Measurements from ENCODE around the gene PRDM4.
A peak's percentile ranks its signal among the peaks of the same experiment; 100 is the strongest.

PRDM4 gene

DNA sequence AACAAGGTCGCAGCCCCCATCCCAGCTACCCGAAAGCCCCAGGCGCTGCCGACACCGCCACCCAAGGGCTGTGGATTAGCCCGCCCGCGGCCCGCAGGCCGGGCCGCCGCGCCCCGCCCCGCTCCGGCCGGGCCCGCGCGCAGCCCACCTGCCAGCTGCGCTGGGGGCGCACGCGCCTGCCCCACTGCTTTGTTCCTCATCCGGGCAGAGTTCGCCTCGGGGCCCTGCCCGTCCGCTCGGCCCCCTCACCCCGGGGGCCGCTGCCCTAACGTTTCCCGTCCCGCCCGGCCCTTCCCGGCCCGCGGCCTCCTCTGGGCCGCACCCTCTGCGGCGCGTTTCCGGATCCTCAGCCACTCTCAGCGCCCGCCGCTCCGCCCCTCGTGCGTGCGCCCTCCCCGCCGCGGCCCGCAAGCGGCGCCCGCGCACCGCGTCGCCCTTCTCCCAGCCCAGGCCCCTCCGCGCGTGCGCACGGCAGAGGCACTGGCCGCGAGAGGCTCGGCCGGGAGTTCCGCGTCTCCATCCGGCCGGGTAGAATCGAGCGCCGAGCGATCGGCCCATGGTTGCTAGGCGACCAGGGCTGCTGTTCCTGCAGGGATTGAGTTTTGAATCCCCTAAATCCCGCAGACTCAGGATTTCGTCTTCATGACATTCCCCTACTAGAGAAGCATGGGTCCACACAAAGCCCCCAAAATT lies at the start of gene PRDM4:
Gene PRDM4, minus strand, starts transcription at position 329 of the 693 bp plus-strand sequence. CDS start 622 bp downstream, outside the sequence.
- peak; percentile 97 for DNase-seq

DNA sequence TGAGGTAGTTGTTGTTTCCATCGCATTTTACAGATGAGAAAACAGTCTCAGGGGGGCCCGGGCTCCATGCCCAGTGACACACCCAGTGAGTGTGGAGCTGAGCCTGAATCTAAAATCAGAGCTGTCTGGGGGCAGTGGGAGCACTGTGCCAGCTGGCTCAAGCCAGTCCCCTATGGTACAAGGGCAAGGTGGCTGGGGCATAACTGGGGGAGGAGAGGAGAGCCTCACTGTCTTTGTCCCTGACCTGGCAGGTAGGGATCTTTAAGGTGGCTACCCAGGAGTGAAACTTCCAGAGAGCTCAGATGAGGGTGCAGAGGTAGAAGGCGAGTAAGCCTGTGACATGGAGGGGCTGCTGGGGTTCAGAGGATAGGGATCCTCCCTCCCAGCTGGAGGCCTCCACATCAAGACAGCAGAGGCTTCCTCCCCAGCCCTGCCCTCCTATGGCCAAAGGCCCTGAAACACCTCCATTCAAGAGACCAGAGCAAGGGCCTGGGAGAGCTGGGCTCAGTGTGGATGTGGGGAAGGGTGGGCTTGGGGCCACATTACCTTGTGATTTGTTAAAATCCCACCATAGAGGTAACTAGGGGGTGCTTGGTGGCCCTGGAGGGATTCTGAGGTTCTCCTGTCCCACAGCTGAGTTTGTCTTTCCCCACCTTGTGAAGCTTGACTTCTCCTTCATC lies 46.7 kb upstream of the PRDM4 start:
- no peak for DNase-seq

DNA sequence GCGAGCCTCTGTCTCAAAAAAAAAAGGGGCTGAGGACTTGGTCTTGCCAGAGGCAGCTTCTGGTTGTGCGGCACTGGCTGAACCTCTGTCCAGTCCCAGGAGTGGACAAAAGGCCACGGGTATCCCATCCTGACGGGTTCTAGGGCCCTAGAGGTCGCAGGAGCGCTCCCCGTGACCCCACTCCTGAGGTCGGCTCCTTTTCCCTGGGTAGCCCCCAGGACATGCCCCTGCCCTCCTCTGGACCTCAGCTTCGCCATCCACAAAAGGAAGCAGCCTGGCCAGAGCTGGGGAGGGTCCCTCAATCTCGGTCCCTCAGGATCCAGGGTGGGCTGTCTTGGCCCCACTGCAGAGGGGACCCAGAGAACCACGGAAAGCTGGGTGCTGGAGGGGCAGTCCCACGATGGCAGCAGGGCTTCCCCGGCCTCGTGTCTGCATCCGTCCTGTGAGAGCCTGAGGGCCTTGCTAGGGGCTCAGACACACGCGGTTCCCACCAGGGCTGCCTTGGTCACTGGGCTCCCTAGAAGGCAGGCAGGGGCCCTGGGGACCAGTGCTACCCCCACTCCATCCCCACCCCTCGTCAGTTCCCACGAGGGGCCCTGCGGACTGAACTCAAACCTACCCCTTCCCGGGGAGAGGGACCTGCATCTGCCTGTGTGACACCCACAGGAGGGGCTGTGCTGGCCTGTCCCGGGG lies 44.7 kb upstream of the PRDM4 start:
- DNase-seq, result no peak

DNA sequence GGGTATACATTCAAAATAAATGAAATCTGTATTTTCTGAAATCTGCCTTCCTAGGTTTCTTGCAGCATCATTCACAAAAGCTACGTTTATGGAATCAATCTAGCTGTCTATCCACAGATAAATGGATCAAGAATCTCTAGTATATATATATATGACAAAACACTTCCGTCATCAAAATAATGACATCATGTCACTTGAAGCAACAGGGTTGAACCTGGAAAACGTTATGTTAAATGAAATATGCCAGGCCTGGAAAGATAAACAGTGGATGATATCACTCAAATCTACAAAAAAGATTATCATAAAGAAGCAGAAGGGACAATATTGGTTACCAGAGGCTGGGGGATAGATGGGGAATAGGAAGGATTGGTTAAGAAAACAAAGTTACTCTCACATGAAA lies 42.2 kb upstream of the PRDM4 start:
- no peak for DNase-seq

DNA sequence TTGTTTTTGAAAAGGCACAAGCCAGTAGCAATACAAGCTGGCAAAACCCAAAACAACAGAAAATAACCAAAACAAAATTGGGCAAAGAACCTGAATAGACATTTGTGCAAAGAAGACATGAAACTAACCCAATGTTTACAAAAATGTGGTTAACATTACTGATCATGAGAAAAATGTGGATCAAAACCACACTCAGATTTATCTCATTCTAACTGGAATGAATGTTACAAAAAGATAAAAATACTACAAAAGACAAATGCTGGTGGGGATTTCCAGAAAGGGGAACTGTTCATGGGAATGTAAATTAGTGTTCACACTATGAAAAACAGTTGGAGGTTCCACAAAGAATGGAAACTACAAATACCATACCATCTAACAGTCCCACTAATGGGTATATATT lies 40.2 kb upstream of the PRDM4 start:
- DNase-seq, result no peak

- DNase-seq, result no peak
These were observed 37.6 kb upstream of the PRDM4 start for GRCh38 chr12:107798580-107798979.

DNA sequence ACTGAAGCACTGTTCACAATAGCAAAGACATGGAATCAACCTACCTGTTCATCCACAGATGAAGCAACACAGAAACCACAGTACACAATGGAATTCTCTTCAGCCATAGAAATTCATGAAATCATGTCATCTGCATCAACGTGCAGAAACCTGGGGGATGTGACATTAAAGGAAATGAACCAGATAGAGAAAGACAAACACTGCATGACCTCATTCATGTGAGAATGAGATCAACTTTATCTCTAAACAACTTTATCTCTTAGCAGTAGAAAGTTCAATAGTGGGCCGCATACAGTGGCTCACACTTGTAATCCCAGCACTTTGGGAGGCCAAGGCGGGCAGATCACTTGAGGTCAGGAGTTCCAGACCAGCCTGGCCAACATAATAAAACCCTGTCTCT lies 33.5 kb upstream of the PRDM4 start:
- DNase-seq, result no peak

DNA sequence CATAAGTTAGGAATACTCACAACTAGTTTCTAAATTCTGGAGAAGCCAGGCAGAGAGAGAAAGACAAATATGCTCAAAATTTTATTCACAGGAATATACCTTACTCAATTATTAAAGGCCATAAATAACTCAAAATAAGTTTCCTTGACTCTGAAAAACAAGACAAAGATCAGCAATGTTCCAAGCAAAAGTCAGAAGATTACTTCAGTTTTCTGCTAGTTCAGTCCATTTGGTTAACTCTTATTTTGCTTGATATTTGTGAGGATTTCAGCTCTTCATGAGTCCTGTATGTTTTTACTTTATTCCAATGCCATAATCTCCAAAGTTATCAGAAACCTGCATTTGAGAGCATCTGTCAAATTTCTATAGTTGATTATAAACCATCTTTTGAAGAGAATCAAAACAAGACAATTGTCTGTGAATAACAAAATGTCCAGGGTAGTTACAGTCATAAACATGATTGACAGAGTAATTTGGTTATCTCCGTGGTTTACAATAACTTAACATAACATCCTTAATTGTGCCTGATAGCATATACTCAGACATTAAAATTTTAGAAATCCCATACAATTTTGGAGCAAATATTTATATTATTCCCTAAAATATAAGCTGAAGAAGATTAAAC lies 30.6 kb upstream of the PRDM4 start:
- no peak for DNase-seq

DNA sequence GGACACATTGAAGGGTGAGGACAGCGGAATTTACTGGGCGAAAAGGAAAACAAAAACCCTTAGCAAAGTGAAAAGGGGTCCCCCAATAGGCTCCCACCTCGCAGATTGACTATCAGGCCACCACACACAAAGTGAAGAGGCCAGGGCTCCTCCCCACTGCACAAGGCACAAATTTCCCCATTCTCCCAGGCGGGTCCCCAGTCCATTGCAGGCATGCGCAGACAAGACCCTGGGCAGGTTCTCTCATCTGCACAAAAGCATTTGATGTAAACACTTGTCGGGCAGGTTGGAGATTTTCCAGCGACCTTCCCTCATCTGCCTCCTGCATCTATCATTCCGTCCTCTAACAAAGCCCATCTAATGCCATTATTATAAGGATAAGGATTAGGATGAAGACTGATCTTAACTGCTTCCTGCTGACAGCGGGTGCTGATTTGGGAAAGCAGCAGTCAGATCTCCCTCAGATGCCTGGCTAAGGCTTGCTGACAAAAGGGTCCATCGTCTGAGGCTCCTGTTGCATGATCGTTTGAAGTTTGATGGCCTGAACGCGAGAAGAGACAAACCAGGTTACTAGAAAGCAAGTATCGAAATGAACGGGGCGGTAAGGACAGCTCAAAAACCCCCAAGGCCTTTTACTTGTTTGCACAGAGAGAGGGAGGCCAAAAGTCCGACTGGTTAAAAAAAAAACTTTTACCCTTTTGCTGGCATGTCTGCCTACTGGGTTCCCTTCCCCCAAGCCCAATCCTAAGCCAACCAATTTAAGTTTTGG lies 27.9 kb upstream of the PRDM4 start:
- DNase-seq, result no peak

DNA sequence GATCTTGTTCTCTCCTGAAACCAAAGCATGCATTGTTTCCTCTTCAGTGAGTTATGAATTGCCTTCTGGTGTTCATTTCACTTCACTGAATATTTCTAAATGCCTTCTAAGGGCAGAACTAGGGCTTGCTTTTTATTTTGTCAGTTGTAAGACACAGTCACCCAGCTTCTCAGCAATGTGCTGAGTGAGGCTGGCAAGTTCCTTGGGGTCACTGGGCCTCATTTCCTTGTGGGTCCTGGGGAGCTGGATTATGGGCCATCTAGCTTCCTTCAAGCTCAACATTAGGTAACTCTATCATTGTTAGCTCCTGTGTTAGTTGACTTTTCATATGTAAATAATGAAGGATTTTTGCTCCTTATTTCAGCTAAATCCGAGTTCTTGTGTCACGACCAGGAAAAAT lies 27.3 kb upstream of the PRDM4 start:
- no peak for DNase-seq

DNA sequence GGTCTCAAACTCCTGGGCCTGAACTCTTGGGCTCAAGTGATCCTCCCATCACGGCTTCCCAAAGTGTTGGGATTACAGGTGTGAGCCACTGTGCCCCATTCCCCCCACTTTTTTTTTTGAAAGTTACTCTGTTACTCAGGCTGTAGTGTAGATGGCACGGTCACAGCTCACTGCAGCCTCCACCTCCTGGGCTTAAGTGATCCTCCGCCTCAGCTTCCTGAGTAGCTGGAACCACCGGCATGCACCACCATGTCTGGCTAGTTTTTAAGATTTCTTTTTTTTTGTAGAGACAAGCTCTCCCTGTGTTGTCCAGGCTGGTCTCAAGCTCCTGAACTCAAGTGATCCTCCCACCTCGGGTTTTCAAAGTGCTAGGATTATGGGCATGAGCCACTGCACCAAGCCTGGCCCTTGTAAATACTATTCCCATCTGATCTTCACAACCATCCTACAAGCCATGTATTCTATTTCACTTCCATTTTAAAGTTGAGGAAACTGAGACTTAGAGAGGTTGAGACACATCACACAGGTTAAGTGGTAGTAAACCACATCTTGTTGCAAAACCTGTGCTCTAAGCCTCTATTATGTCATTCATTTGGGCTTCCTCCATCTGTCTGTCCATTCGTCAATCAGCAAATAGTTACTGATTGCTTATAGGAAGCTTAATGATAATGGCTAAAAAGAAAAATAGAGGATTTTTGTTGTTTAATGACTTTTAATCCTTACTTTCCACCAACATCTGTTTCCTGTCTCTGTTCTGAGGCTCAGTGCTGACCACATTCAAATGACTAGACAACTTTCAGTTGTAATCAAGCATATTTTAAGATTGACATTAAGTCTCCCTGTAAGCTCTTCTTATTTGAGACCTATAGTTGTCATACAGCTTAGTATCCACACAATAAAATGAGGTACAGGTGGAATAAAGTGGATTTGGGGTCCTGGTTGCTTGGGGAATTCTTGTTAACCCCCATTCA lies 22.8 kb upstream of the PRDM4 start:
- no peak for DNase-seq

- no peak for DNase-seq
These were observed 21.1 kb upstream of the PRDM4 start for GRCh38 chr12:107782067-107782466.

- no peak for DNase-seq
These were observed 19.4 kb upstream of the PRDM4 start for GRCh38 chr12:107780298-107780697.

DNA sequence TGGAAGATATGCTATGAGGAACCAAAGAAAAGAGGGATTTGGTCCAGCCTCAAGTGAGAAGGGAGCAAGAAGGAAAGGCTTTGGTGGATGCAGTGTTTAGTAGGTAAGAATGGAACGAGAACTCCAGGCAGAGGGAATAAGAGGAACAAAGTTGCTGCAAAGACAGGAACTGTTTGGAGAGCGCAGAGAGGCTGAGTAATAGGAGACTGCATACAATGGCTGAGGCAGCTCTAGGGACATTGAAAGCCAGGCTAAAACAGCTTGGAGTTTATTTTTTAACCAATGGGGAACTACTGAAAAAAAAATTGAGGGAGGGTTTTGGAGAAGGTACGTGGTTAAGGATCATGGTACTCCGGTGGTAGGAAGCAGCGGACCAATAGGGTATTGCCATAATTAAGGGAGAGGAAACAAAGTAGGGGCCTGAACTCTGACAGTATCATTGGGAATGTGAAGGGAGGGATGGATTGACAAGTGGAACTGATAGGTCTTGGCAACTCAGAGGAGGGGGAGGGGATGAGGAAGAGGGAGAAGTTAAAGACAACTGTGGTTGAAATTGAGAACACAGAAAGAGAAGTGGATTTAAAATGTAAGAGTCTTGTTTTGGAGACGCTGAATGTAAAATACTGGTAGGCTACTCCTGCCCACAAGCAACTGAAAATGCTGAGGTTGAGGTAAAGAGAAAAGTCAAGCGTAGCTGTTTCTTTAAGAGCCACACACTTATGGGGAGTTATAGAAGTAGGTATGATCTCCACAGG lies 18.3 kb upstream of the PRDM4 start:
- DNase-seq, result no peak

GRCh38 chr12:107778383-107779025 lies 17.6 kb upstream of the PRDM4 start:
- no peak for DNase-seq

DNA sequence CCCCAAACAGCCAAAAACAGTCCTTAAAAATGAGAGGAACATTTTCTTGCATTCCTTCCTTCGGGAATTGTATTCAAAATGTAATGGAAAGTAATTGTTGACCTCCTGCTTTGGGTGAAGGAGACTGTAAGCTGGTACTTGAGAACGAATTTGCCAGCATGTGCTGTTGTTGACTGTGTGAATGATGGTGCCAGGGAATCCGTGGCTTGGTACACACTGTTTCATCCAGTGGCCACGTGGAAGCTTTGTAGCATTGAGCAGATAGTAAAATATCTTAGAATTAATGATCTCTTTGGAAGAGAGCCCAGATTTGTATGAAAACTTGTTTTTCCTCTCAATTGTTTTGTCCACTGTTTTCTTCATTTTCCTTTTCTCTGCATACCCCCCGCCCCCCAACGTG lies 15.2 kb upstream of the PRDM4 start:
- DNase-seq, result no peak

DNA sequence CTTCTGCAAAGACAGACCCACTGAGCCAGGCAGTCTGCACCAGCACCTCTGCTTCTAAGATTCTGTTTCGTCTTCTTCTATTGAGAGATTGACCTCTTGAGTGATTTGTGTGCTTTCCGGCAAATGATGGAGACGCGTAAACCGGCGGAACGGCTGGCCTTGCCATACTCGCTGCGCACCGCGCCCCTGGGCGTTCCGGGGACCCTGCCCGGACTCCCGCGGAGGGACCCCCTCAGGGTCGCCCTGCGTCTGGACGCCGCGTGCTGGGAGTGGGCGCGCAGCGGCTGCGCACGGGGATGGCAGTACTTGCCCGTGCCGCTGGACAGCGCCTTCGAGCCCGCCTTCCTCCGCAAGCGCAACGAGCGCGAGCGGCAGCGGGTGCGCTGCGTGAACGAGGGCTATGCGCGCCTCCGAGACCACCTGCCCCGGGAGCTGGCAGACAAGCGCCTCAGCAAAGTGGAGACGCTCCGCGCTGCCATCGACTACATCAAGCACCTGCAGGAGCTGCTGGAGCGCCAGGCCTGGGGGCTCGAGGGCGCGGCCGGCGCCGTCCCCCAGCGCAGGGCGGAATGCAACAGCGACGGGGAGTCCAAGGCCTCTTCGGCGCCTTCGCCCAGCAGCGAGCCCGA lies 14.3 kb upstream of the PRDM4 start:
- no peak for DNase-seq

- no peak for DNase-seq
These were observed 13.6 kb upstream of the PRDM4 start, which contains the start of gene ASCL4 for GRCh38 chr12:107774349-107775029. Gene ASCL4, plus strand, starts transcription at chr12:107774704. Its CDS starts 515 bp downstream, at chr12:107775219.

DNA sequence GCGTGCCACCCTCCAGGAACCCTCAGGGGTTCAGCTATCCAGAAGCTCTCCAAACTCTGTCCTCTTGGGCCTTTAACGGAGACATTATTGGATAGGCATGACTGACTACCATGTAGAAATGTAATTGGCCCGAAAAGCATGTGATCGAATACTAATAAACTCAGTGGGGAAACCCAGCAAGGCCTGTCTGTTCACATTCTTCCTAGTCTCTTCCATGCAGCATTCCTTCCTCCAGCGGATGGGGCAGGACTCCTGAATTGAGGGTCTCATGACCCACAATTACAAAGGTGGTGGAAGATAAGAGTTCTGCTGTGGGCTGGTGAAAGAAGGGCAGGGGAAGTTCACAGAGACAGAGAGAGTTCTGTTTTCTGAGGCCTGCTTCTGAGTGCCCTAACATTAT lies 6.5 kb upstream of the PRDM4 start:
- DNase-seq, result no peak

Data from femur (tissue), 1 donor.